GM21528 (cell line): ENCODE measurements around the gene GRM4.

ENCODE experiments used
- ATAC-seq: cut with Tn5 transposase; IDR thresholded peaks from one replicate; pipeline ENCODE4 v1.9.1; 2021; ENCODE audit warnings: mild to moderate bottlenecking, moderate library complexity; ENCODE audit not compliant: unreplicated experiment, low FRiP score

GRM4 gene

DNA sequence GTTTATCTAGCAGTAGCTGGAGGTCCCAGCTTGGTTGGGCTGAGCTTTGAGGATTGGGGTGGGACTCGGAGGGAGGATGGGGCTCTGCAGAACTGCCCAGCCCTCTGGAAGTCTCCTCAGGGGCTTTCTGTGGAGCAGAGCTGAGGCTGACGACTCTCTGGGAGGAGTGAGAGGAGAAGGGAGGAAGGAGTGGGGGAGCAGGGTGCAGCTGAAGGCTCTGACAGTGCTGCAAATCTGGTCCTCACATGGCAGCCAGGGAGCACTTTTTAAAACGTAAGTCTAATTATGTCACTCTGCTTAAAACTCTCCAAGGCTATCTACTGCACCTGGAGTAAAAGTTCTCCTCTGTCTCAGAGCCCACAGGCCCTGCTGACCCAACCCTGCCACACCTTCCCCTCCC lies 32.4 kb downstream of the GRM4 start:
- ATAC-seq, result no peak

DNA sequence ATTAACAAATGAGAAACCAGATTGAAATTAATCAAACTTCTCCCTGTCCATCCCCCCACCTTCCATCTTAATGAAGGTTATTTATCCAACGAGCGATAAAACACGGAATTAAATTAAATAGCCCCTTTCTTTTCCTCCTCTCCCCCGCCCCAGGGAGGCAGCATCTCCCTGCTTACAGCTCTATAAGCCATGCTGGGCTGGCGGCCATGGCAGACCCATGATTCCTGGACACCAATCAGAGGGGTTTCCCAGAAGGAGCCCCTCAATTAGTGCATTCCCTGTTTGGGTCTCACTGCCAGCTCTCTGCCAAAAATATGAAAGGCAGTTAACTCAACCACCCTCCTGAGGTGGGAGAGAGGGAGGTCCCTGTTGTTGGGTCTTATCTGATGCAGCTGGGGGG lies 33.8 kb downstream of the GRM4 start:
- no peak for ATAC-seq

- ATAC-seq, result no peak
These were observed 35.3 kb downstream of the GRM4 start for GRCh38 chr6:34110610-34111009.

- ATAC-seq, result no peak
These were observed 37.7 kb downstream of the GRM4 start for GRCh38 chr6:34108176-34108575.

DNA sequence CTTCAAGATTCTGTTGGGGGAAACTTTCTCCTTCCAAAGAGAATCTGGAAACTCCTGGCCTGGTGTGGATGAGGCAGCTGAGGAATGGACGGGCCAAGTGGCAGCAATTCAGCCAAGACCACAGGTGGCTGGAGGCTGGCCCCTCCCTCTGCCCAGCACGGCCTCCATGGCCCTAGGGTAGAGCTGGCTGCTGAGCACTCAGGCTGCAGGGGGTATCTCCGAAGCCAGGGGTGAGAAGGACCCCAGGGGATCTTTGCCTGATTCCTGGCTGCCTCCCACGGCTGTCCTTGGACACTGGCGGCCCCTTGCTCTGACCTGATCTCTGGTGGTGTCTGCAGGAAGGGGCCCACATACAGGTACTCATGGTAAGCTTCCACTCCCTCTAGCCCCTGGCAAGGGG lies 39.0 kb downstream of the GRM4 start:
- no peak for ATAC-seq

- ATAC-seq, result no peak
These were observed 39.5 kb downstream of the GRM4 start for GRCh38 chr6:34106421-34106820.

- no peak for ATAC-seq
These were observed 41.3 kb downstream of the GRM4 start for GRCh38 chr6:34104628-34105027.

GRCh38 chr6:34104186-34104585 lies 41.7 kb downstream of the GRM4 start:
- ATAC-seq, result no peak

DNA sequence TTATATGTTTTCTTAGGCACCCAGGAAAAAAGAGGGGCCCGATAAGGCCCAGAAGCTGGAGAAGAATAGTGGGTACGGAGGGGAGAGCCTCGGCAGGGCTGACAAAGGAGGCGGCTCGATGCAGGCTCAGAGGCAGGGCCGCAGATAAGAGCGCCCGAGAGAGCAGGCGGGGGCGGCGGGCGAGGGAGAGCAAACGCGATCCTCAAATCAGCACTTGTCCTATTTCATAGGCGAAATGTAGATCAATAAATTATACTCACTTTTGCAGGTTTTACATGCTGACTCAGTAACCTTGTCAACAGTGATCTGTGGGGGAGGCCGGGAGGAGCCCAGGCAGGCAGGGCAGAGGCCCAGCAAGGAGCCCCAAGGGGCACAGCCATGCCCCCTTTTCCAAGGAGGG lies 42.6 kb downstream of the GRM4 start:
- ATAC-seq, result no peak

- ATAC-seq, result no peak
These were observed 43.2 kb downstream of the GRM4 start for GRCh38 chr6:34102696-34103095.

- no peak for ATAC-seq
These were observed 43.7 kb downstream of the GRM4 start for GRCh38 chr6:34102099-34102656.

- no peak for ATAC-seq
These were observed 45.1 kb downstream of the GRM4 start for GRCh38 chr6:34100788-34101187.

DNA sequence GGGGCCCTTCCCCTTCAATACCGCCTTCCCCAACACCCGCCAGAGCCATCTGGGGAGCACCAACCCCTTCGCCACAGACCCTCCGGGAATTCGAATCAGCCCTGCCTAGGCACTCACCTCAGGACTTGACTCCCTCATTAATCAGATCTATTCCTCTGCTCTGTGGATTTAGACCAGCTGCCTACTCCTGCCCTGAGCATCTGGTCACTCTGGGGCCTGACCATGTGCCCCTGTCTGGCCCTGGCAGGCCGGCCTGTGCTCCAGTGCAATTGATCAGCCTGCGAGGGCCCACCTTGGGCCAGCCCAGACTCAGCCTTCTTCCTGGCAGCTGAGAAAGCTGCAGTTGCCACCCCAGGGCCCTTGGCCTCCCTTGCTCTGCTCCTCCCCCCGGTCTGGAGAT lies 46.0 kb downstream of the GRM4 start:
- ATAC-seq, result no peak

DNA sequence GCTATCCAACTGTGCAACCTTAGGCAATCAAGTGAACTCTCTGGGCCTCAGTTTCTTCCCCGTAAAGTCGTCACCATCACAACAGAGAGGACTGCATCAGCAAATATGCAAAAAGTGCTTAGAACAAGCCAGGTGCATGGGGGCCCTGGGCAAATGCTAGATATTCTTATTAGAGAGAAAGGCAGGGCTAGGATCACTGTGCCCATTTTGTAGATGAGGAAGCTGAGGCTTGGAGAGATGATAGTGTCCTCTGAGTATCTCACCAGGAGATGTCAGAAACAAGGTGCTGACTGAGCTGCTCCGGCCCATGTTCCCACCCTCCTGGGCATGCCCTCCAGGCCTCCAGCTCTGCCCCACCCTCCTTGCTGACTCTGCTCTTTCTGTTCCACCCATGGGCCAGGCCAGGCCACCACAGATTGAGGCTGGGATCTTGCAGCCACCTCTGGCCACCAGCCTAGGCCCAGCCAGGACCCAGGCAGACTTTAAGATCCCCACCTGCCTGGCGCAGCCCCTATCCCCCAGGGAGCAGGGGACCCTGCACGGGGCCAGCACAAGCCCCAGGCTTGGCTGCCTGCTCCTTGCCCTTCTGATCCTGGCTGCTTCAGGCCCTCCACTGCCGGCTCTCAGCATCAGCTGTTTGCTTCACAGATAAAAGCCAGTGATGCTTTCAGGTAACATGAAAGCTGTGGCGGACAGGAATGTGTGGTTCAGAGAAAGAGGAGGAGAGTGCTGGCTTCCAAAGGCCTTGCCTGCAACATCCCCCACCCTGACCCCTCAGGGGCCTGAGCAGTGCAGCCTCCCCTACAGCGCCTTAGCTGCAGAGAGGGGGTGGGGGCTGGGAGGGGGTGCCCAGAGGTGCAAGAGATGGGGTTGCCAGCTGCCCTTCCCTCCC lies 47.6 kb downstream of the GRM4 start:
- no peak for ATAC-seq

- ATAC-seq, result no peak
These were observed 49.1 kb downstream of the GRM4 start for GRCh38 chr6:34096814-34097213.

DNA sequence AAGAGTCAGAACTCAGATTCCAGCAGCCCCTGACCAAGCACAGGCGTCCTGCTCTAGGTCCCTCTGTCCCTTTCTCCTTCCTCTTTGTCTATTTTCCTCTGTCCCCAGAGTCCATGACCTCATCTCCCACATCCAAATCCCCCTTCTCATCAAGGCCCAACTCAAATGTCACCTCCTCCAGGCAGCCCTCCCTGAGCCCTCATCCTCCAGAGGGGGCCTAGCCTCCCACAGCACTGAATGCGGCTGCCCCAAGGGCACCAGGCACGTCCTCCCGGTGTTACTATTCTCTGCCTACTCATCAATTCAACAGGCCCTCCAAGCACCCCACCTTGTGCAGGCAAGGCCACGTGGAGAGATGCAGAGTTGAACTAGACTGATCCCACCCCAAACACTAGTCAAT lies 49.7 kb downstream of the GRM4 start:
- ATAC-seq, result no peak

DNA sequence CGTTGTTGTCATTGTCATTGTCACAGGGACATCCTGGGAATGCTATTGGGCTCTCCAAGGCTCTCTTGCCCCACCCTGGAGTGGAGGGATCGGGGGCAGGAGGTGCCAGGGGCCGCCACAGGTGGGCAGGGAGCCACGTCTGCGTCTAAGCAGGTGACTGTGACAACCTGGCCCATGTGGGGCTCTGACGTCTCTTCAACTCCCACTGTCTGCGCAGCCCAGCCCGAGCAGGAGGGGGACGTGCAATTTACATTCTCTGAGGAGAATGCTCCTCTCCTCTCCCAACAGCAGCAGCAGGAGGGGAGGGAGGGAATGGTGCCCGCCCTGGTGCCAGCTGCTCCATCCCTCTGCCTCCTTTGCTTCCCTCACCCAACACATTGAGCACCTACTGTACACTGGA lies 50.1 kb downstream of the GRM4 start:
- no peak for ATAC-seq

- no peak for ATAC-seq
These were observed 50.8 kb downstream of the GRM4 start for GRCh38 chr6:34095136-34095505.

DNA sequence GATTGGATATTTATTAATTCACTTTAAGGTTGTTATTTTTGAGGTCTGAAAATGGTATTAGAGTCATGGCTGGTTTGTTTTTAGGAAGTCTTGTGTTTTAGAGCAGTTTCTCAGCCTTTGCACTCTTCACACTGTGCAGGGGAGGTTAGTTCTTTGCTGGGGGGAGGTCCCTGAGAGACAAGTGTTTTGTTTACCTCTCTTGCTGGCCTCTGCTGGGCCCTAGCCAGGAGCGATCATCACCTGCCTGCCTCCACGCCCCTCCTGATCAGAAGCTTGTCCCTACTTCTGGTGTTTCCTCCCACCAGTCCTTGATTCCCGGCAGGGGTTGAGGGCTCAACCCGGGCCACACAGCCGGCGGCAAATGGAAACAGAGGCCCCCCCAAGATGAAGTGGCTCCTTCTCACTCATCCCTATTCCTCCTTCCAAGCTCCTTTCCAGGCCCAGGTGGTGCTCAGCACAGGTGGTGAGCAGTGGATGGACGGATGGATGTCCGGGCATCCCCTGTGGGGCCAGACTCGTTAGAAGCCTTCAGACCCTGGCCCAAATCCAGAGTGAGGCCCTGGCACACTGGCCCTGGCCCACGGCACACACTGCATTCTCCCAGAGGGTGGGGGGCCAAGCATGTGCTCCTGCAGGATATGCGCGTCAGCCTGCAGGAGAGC lies 51.3 kb downstream of the GRM4 start:
- ATAC-seq, result no peak

DNA sequence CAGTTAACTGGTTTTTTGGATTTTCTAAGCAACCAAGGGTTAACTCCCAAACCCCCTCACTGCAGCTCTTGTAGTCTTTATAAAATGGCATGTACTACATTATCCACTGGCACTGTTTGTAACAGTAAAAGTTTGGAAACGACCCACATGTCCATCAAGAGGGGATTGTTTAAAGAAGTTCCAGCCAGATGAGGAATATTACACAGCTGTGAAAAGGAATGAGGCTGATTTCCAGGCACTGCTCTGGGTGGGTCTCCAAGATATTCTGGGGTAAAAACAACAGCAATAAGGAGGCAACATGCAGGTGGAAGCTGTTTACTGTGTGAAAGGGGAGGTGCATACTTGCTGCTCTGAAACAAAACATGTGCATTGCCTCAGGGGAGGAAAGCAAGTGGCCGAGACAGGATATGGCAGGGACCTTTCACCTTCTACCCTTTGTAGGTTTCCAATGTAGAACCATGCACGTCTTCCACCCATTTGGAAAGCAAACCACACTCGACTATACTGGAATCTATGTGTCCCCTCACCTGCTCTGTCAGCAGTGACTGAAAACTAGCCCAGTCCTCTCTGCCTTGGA lies 51.9 kb downstream of the GRM4 start:
- ATAC-seq, result no peak

DNA sequence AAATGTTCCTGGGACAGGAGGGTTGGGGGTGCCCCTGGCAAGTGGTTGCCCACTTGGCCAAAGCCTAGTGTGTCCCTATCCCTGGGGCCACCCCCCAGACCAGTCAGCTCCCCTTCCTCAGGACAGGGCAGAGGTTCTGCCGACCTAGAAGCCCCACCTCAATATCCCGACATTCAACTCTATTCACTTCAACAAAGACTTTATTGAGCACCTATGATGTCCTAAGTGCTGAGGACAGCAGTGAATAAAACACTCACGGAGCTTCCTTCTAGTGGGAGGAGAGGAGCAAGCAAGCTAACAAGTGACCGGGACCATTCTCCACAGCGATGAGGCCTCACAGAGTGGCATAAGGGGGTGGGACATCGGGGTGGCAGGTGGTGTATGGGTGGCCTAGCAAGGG lies 52.7 kb downstream of the GRM4 start:
- no peak for ATAC-seq
